Measurements from ENCODE around the gene ANKRD45.

- TF ChIP-seq CTCF (IDR thresholded peaks at IDR 0.05) (no peak), EZH2 (IDR thresholded peaks at IDR 0.05; ENCODE audit: borderline replicate concordance, insufficient read depth, low read depth, low read length, poor library complexity, severe bottlenecking) (no peak)
Observed at GRCh38 chr1:173648880-173649605, 20.6 kb downstream of the ANKRD45 start.

Measured in B cell (primary cell).